Right lobe of liver (tissue), 6 donors: Measurements from ENCODE around the gene LRP3. TPM values are rescaled to one million over a fixed set of nuclear protein-coding genes. Genes with fewer than 3 reads are reported as not detected.

ENCODE experiments used
- ATAC-seq, 4 donors: fragments of 200-7000 bp; cut with Tn5 transposase; one replicate each; pipeline ENCODE4 v1.9.1; 2020; ENCODE audit warnings: mild to moderate bottlenecking in 4 of 4, moderate library complexity in 4 of 4
- DNase-seq, 3 donors: peaks; one replicate each; pipeline ENCODE4 v3.0.0-alpha.2; 2020
- H3K27ac ChIP-seq, 3 donors: fragments of 200-600 bp; one replicate each; pipeline ENCODE4 v1.8.0; 2022
- H3K27me3 ChIP-seq, 2 donors: fragments of 200-600 bp; one replicate each; pipeline ENCODE4 v1.8.0; 2022
- H3K36me3 ChIP-seq, 4 donors: fragments of 200-600 bp; sonication (generic) in 1 of 4; one replicate each; pipeline versions ENCODE4 v1.5.1 to v1.8.0; 2017 to 2022; ENCODE audit warnings: control low read depth in 1 of 4
- H3K4me1 ChIP-seq, 4 donors: fragments of 200-600 bp; sonication (generic) in 1 of 4; one replicate each; pipeline versions ENCODE4 v1.5.1 to v1.8.0; 2017 to 2022; ENCODE audit warnings: control low read depth in 1 of 4
- H3K4me3 ChIP-seq, 3 donors: fragments of 200-600 bp; one replicate each; pipeline ENCODE4 v1.8.0; 2022
- H3K9me3 ChIP-seq, 4 donors: fragments of 200-600 bp; sonication (generic) in 1 of 4; one replicate each; pipeline versions ENCODE4 v1.5.1 to v1.8.0; 2017 to 2022; ENCODE audit warnings: control low read depth in 1 of 4
- POLR2A ChIP-seq: fragments of 450-650 bp; IDR thresholded peaks from one replicate; pipeline ENCODE4 v1.6.1; 2017; ENCODE audit warnings: antibody characterized with exemption, mild to moderate bottlenecking
- WGBS: methylation state at CpG from one replicate; pipeline ENCODE4 v1.1.6; 2018; ENCODE audit warnings: low coverage, low lambda C conversion rate; ENCODE audit not compliant: insufficient coverage; ENCODE audit errors: missing lambda C conversion rate; 5-methylcytosine and 5-hydroxymethylcytosine counted together
- intact Hi-C, 2 donors: fragments of 100-400 bp; cut with DNase I; formaldehyde crosslinking; loops; one replicate each; pipeline versions ENCODE4 v1.11.2 to v1.14.1; 2022
- total RNA-seq, 6 experiments: library from RNA; depleted of rRNA in 2 of 6; stranded (reverse); fragments of >200 nt in 2 of 6; fragmentation: NEBNext Ultra II Directional in 3 of 6; extraction: Animal tissue kit (Norgen Biotek cat#: 25700) in 3 of 6; gene quantifications; one replicate each; pipeline versions ENCODE4 v1.1.0 to v1.2.4, GENCODE V29; 2016 to 2023
- TF ChIP-seq, protein P1 (sequence below), 4 donors: fragments of 200-600 bp in 3 of 4; fragments of 450-650 bp in 1 of 4; IDR thresholded peaks; one replicate each; pipeline versions ENCODE4 v1.5.1 to v1.8.0; 2016 to 2022; ENCODE audit warnings: antibody characterized with exemption in 4 of 4, mild to moderate bottlenecking in 2 of 4
- donor health status: DM: no; HTN: yes; CAD: no.
- donor health status: DM: no; HTN: no; CAD: no.
- donor health status: DM: no; HTN: no; CAD: no.
- donor health status: DM: no; HTN: yes; CAD: no.
- donor health status: DM: no; HTN: yes; CAD: no.

Gene LRP3
- total RNA-seq, 6 experiments from 2014 or later: 25.2 to 40.7 (median 33.7) TPM

DNA sequence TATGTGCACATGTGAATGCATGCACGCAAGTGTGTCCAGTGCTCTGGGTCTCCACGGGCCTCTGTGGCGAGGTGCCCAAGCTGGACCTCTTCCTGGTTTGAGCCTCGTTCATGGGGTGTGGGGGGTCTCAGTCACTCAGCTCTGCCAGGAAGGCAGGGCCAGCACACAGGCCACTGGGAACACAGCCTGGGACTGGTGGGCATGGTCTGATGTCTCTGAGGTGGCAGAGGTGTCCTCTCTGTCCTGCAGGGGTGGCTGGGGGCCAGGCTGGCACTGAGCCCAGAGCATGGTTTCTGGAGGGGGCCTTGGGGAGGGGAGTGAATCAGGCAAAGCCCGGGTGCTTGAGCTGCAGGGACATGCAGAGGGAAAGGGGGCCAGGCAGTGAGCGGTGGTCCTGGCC lies 9.4 kb downstream of the LRP3 start:
- DNase-seq: peak in 2 of 3 donors; percentile 44

DNA sequence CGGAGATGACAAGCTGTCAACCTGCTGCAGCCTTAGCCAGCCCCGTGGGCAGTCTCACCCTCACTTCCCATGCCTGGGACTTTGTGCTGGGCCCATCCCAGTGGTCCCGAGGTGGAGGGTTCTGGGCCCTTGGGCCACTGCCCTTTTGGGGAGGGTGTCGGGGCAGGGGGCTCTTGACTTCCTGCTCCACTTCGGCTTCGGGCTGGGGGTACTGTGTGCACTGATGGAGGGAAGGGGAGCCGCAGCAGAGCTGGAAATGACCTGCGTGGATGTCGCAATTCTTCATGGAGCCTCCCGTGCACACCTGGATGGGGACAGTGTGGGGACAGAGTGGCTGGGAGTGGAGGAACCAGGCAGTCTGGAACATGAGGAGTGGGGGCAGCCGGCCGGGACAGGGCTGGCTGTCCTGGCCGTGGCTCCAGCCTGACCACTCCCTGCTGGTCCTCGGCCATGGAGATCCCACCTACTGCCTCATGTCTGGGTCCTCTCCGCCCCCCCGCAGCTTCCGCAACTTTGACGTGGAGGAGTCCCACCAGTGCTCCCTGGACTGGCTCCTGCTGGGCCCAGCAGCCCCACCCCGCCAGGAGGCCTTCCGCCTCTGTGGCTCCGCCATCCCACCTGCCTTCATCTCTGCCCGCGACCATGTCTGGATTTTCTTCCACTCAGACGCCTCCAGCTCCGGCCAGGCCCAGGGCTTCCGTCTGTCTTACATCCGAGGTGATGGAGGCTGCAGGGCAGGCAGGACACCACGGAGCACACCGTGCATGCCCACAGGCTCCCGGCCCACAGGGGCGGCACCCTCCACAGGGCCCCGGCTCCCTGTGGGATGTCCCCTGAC lies 10.2 kb downstream of the LRP3 start:
- Histone ChIP-seq H3K4me1 (peaks cover 0 to 21% (median 0%) of the 10 kb centered on the region in 4 donors), H3K27ac (no peak overlapping the region), H3K27me3 (no peaks in the 10 kb centered on the region), H3K4me3 (no peak overlapping the region), H3K9me3 (no peaks in the 10 kb centered on the region), H3K36me3 (peaks cover 0 to 4% (median 0%) of the 10 kb centered on the region in 4 donors)
- 96% methylated on average over 14 of the region's 32 CpGs for WGBS
- intact Hi-C loops: no loop called here
- DNase-seq (peak in 2 of 3 donors; percentile 48 to 52), ATAC-seq (no peak)
- no peak for TF ChIP-seq POLR2A
- TF ChIP-seq, protein P1, sequence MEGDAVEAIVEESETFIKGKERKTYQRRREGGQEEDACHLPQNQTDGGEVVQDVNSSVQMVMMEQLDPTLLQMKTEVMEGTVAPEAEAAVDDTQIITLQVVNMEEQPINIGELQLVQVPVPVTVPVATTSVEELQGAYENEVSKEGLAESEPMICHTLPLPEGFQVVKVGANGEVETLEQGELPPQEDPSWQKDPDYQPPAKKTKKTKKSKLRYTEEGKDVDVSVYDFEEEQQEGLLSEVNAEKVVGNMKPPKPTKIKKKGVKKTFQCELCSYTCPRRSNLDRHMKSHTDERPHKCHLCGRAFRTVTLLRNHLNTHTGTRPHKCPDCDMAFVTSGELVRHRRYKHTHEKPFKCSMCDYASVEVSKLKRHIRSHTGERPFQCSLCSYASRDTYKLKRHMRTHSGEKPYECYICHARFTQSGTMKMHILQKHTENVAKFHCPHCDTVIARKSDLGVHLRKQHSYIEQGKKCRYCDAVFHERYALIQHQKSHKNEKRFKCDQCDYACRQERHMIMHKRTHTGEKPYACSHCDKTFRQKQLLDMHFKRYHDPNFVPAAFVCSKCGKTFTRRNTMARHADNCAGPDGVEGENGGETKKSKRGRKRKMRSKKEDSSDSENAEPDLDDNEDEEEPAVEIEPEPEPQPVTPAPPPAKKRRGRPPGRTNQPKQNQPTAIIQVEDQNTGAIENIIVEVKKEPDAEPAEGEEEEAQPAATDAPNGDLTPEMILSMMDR (IDR thresholded peaks at IDR 0.05): no peak

More for the DNA sequence above, 9.4 kb downstream of the LRP3 start:
- Histone ChIP-seq H3K4me1 (peaks cover 0 to 13% (median 0%) of the 10 kb centered on the region in 4 donors), H3K27me3 (no peaks in the 10 kb centered on the region), H3K36me3 (peaks cover 0 to 4% (median 0%) of the 10 kb centered on the region in 4 donors), H3K27ac (no peak overlapping the region), H3K4me3 (no peak overlapping the region), H3K9me3 (no peaks in the 10 kb centered on the region)
- TF ChIP-seq, protein P1 (IDR thresholded peaks at IDR 0.05): no peak
- WGBS: 100% methylated on average over 1 of the region's 6 CpGs
- no peak for ATAC-seq
- intact Hi-C loops: no loop called here

DNA sequence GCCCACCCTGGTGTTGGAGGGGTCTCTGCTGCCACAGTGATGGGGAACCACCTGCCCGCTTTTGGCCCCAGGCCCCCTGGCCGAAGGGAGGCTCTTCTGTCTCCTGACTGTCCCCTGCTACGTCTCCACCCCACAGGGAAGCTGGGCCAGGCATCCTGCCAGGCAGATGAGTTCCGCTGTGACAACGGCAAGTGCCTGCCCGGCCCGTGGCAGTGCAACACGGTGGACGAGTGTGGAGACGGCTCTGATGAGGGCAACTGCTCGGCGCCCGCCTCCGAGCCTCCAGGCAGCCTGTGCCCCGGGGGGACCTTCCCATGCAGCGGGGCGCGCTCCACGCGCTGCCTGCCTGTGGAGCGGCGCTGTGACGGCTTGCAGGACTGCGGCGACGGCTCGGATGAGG lies 11.0 kb downstream of the LRP3 start:
- H3K4me1 ChIP-seq: peaks cover 0 to 25% (median 0%) of the 10 kb centered on the region in 4 donors
- no CpG with 5 or more reads among the region's 27 CpGs for WGBS
- no peaks in the 10 kb centered on the region for H3K9me3 ChIP-seq
- H3K27ac ChIP-seq: no peak overlapping the region
- intact Hi-C loops: no loop called here
- no peaks in the 10 kb centered on the region for H3K27me3 ChIP-seq
- peaks cover 0 to 4% (median 0%) of the 10 kb centered on the region in 4 donors for H3K36me3 ChIP-seq
- ATAC-seq: no peak
- TF ChIP-seq, protein P1 (IDR thresholded peaks at IDR 0.05): no peak
- no peak for TF ChIP-seq POLR2A
- no peak overlapping the region for H3K4me3 ChIP-seq
- peak in 1 of 3 donors; percentile 50 for DNase-seq

DNA sequence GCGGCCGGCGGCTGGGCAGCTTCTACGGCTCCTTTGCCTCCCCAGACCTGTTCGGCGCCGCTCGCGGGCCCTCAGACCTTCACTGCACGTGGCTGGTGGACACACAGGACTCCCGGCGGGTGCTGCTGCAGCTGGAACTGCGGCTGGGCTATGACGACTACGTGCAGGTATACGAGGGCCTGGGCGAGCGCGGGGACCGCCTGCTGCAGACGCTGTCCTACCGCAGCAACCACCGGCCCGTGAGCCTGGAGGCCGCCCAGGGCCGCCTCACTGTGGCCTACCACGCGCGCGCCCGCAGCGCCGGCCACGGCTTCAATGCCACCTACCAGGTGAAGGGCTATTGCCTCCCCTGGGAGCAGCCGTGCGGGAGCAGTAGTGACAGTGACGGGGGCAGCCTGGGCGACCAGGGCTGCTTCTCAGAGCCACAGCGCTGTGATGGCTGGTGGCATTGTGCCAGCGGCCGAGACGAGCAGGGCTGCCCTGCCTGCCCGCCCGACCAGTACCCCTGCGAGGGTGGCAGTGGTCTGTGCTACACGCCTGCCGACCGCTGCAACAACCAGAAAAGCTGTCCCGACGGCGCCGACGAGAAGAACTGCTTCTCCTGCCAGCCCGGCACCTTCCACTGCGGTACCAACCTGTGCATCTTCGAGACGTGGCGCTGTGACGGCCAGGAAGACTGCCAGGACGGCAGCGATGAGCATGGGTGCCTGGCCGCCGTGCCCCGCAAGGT lies 11.6 kb downstream of the LRP3 start:
- intact Hi-C loops: no loop called here
- no peak for TF ChIP-seq POLR2A
- TF ChIP-seq, protein P1 (IDR thresholded peaks at IDR 0.05): no peak
- ATAC-seq: no peak
- H3K9me3 ChIP-seq: no peaks in the 10 kb centered on the region
- peaks cover 0 to 4% (median 0%) of the 10 kb centered on the region in 4 donors for H3K36me3 ChIP-seq
- peak in 1 of 3 donors; percentile 49 for DNase-seq
- no peaks in the 10 kb centered on the region for H3K27me3 ChIP-seq
- H3K27ac ChIP-seq: no peak overlapping the region
- no peak overlapping the region for H3K4me3 ChIP-seq
- H3K4me1 ChIP-seq: peaks cover 0 to 25% (median 0%) of the 10 kb centered on the region in 4 donors
- no CpG with 5 or more reads among the region's 64 CpGs for WGBS
